ENCODE results near the gene FRK.
"Not testable (repeated sequence)": the region's sequence is repeated elsewhere in the genome, so short reads cannot be mapped to it uniquely, and the experiment has no call there.

FRK gene, protein sequence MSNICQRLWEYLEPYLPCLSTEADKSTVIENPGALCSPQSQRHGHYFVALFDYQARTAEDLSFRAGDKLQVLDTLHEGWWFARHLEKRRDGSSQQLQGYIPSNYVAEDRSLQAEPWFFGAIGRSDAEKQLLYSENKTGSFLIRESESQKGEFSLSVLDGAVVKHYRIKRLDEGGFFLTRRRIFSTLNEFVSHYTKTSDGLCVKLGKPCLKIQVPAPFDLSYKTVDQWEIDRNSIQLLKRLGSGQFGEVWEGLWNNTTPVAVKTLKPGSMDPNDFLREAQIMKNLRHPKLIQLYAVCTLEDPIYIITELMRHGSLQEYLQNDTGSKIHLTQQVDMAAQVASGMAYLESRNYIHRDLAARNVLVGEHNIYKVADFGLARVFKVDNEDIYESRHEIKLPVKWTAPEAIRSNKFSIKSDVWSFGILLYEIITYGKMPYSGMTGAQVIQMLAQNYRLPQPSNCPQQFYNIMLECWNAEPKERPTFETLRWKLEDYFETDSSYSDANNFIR

DNA sequence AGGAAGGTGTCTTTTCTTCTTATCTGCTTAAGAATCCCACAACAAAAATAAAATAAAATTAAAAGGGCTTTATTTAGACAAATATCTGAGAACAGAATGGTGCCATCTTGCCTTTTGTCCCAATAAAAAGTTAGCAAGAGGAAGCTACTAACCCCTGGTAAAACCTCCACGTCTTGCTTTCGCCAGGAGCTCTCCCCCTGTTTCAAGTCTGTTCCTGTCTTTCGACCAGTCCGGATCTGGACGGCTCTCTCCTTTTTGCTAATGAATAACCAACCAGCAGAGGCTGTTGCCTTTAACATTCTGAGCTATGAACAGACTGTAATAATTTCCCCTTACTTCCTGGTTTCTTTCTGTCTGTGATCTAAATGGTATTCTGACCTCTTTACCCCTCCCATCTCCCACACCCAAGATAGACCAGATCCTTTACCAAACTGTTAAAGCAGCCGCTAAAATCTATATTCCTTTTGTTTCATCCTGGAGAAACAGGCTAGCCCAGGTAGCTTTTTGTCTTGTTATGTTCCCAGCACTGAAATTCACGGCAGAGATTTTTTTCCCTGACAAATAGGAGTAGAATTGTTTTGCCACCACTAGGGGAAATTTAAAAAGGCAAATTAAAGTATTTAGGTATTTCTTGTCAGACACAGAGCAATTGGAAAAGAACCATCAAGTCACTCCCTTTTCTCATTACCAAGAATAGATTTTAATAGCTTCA lies at the start of gene FRK:
Gene FRK, minus strand, starts transcription at position 320 of the 712 bp plus-strand sequence. CDS start 580 bp downstream, outside the sequence.
- DNase-seq (ENCODE audit: low read depth) = no peak

DNA sequence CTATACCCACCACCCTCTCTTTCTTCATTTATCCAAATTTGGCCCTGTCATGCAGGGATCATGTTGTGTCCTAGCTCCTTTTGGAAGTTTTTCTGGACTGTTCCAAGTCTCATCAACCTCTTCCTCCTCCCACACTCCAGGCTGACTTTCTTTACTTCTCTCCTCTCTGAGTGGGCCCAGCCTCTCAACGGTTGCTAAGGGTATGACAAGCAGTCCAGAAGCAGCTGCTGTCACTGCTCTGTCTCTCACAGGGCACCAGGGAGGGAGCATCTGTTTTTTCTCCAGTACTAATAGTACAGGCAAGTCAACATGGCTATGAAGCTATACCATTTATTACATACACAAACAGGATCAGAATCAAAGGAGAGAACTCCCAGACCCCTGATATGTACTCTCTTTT lies 48.1 kb upstream of the FRK start:
- no peak for DNase-seq (ENCODE audit: low read depth)

DNA sequence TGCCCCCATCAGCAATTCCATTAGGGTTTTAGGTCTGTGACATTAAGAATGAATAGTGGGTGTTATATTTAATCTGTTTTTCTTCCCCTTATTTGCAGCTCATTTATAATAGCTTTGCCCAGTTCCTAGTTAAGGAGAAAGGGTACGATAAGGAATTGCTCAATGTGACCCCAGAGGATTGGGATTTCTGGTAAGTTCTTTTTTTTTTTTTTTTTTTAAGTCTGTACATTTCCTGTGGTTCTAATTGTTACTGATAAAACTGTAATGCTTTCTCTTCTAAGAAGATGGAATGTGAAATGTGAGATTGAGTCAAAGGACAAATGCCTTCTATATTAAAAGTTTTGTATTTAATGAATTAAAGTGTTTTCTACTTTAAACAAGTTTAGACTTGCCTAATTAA lies 45.5 kb upstream of the FRK start:
- no peak for DNase-seq (ENCODE audit: low read depth)

DNA sequence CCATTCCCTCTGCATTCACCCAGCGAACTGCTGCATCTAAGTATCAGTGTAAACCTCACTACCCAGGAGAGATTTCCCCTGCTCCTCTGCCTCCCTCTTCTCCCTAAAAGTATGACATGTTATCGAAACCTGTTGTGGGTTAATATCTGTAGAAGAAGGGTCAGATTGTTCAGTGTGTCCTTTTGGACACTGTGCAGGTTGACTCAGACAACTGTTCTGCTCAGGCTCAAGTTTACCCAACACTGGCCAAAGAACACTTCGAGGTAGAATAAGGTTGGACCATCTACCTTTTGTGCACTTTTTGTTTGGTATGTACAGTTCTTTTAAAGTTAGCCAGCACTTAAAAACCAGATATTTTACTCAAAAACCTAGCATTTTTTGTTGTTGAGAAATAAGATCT lies 44.6 kb upstream of the FRK start:
- DNase-seq (ENCODE audit: low read depth) = no peak

DNA sequence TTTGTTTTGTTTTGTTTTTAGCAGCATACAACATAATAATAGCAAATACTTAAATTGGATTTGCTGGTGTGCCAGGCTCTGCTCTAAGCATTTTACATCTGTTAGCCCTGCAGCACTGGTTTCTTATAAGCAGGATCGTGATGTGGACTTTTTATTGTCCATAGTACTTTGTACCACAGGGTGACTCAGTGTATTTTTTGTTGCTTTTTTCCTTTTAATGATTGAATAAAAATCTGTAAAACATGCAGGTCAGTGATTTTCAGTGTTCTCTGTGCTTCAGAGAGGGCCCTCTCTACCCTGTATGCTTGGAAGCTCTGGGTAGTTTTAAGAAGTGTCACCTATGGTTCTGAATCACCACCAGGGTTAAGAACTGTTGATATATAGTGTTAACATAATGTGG lies 43.9 kb upstream of the FRK start:
- DNase-seq (ENCODE audit: low read depth) = no peak

DNA sequence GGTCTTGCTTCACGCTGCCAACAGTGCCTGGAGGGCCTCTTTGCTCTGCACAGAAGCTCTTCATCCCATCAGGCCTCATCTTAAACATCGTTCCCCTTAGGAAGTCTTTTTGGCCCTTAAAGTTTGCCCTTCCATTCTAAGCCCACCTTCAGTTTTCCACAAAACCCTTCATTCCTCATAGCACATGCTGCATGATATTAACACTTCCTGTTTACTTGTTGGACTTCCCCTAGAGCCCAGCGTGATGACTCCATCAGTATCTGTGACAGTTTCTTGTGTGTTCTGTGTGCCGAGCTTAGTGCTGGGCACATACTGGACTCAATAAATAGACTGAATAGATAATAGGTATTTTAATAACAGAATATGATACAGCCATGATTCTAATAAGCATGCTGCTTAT lies 42.2 kb upstream of the FRK start:
- no peak for DNase-seq (ENCODE audit: low read depth)

DNA sequence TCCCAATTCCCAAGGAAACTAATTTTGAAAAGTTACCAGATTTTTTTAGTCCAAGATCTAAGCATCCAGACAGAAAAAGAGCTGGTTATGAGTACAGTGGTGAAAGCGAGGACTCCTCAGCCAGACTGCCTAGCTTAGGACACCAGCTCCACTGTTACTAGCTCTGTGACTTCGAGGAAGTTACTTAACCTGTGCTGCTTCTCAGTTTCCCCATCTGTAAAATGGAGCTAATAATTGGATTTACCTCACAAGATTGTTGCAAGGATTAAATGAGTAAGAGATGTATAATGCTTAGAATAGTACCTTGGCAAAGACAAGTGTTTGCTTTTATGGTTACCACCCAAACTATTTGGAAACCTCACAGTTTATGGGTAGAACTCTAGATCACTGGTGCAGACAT lies 41.1 kb upstream of the FRK start:
- DNase-seq (ENCODE audit: low read depth) = no peak

DNA sequence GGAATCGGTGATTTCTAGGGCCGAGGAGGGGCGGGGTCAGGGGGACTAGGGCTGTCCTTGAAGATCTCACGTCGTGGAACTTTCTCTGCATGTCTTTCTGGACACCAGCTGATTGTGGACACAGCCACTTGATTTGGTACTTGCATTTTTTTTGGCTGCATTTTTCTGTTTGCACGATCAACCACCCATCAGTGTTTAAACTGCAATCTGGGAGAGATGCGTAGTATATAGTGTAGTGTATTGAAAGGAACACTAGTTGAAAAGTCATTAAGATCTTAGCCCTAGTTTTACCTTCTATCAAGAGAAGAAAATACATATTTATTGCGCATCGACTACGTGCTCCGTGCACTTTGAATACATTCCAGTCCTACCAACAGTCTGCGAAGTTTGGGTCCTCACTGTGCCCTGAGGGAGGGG lies 40.6 kb upstream of the FRK start:
- no peak for DNase-seq (ENCODE audit: low read depth)

DNA sequence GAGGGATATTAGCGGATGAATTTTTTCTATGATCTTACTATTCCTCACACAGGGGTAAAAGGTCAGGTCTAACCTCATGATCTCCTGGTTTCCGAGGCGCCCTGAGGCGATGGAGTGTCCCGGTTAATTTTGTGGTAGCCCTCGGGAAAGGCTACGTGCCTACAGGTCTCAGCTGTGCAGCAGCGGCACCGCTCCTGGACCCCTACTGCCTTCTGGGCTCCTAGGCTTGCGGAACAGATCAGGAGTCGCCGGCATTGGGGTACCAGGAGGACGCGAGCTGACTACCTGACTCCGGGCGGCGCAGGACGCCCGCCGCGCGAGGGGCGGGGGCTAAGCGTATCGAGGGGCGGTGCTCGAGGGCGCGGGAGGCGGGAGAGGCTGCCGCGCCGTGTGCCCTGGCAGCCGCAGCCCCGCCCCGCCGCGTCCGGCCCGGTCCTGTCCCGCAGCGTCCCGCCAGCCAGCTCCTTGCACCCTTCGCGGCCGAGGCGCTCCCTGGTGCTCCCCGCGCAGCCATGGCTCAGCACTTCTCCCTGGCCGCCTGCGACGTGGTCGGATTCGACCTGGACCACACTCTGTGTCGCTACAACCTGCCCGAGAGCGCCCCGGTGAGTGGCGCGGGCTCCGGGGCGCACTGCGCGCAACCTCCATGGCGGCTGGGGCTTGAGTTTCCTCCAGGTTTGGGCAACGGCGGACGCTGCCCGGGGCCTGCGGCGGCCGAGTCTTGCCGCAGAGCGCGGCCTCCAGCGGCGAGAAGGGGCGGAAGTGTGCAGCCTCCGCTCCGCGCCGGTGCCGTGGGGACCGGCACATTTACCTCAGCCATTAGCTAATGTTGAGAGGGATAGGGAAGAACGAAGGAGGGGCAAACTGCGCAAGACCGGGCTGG lies 40.0 kb upstream of the FRK start, which contains the start of gene NT5DC1:
Gene NT5DC1, plus strand, starts transcription at position 435 of the 883 bp plus-strand sequence. Its CDS starts 78 bp downstream, at position 513.
- peak; percentile 71 for DNase-seq (ENCODE audit: low read depth)

DNA sequence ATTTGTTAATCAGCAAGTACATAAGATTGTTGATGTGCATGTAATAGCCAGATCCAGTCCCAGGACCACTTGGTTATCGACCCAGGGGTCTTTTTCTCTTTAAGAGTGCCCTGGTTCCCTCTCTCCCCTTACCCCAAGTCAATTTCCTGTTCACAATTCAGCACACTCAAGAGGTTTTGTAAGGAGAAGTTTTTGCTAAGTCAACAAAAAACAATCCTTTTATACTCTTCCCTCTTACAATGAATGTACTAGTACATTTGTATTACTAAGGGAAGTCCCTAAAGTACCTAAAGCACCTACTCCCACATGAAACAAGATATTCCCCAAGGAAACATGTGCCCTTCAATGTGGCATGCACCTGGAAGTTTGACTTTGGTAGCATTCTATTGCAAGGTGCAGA lies 38.3 kb upstream of the FRK start:
- no peak for DNase-seq (ENCODE audit: low read depth)

DNA sequence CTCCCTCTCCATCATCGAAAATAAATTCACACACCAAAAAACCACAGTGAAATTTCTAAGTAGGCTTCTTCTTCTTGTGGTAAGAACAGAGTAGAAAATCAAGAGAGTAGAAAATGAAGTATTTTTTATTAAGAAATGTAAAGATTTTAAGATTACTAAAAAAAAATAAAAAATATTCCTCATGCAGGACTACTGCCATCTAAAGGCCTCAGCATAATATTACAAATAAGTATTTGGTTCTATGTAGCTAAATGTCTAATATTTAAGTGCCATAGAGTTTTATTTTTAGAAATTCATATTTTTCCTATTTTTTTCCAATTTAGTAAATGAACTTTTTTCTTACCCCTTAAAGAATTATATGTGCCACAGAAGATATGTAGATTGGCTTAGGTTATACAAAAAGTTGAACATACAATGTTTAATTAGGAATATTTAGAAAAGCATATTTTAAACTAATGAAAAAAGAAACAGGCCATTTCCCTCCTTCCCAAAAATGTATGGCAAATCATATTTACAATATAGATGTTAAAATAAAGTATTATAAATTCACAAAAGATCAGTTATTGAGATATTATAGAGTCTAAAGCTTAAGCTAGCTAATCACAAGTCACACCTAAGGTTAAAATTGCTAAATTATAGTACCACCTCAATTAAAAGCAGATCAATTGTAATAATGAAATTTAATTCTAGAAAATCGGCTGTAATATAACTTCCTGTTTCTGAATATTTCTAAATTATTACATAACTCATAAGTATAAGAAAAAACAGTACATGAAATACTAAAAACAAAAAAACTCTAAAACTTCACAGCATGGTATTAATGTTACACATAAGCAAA lies 36.5 kb upstream of the FRK start:
- DNase-seq (ENCODE audit: low read depth) = no peak

DNA sequence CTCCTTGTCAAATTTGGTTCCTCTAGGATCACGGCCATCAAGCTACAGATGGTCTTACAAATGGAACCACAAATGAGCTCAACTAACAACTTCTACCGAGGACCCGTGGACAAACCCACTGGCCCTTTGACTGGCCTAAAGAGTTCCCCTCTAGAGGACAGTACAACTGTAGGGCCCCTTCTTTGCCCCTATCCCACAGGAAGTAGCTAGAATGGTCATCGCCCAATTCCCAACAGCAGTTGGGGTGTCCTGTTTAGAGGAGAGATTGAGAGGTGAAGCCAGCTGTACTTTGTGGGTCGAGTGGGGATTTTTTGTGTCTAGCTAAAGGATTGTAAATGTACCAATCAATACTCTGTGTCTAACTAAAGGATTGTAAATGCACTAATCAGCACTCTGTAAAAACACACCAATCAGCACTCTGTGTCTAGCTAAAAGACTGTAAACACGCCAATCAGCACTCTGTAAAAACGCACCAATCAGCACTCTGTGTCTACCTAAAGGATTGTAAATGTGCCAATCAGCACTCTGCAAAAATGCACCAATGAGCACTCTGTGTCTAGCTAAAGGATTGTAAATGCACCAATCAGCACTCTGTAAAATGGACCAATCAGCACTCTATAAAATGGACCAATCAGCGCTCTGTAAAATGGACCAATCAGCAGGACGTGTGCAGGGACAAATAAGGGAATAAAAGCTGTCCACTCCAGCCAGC lies 35.5 kb upstream of the FRK start:
- DNase-seq (ENCODE audit: low read depth) = not testable (repeated sequence)

DNA sequence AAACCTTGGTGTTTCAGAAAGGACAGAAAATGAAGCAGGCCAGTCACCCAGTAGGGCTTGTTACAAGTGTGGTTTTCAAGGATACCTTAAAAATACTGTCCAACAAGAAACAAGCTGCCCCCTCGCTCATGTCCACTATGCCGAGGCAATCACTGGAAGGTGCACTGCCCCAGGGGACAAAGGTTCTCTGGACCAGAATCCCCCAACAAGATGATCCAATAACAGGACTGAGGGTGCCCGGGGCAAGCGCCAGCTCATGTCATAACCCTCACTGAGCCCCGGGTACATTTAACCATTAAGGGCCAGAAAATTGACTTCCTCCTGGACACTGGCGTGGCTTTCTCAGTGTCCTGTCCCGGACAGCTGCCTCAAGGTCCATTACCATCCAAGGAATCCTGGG lies 33.4 kb upstream of the FRK start:
- DNase-seq (ENCODE audit: low read depth) = no peak

DNA sequence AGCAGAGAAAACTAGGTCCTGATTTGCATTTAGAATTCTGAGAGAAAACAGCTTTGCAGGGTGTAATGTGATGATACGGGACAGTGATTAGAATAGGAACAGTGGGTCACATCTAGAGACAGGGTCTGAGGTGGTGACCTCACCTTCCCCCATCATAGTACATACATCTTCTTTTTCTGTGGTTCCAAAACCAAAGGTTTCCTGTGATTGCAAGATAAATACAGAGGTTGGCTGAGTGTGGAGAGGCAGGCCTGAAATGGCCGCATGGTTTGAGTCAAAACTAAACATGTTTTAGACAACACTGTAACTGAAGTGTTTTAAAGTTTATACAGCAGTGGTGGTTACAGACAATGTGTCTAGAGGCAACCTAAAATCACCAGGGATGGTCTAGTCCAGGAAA lies 29.6 kb upstream of the FRK start:
- no peak for DNase-seq (ENCODE audit: low read depth)

DNA sequence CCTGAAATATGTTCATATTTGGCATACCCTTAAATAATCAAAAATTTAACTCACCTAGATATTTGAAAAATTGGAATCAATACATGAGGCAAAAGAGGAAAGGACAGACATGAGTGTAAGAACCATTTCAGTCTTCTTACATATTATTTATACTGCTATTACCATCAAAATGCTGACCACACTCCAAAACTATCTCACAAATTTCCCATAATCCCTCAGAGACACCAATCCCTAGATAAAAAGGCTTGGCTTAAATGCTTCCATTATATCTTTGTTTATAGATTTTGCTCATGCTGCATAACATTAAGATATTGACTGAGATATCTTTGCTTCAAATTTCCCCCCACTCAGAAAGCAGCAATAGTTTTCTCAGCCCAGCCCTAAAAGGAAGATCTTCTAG lies 28.3 kb upstream of the FRK start:
- no peak for DNase-seq (ENCODE audit: low read depth)

DNA sequence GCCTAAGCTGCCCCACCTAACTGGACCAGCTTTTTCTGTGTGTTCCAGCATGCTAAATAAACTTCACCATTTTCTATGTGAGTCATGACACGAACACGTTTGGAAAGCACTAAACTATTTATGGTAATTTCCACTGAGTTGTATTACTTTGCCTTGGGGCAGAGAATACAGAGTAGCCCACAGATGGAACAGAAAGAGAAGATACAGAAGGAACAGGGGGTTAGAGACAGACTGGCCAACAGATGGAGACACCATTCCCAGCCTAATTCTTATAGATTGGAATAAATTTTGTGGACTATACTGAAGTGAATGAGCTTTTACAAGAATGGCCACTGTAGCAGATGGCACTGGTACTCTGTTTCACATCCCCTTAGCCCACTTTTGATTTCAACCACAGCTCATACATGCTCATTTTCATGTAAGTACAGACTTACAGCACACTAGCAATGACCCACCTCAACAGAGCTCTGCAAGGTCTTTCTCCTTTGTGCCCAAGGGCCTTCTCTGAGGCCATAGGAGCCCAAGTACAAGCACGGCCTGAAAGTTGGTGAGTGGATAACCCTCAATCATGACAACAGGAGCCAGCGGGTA lies 26.8 kb upstream of the FRK start:
- DNase-seq (ENCODE audit: low read depth) = no peak

DNA sequence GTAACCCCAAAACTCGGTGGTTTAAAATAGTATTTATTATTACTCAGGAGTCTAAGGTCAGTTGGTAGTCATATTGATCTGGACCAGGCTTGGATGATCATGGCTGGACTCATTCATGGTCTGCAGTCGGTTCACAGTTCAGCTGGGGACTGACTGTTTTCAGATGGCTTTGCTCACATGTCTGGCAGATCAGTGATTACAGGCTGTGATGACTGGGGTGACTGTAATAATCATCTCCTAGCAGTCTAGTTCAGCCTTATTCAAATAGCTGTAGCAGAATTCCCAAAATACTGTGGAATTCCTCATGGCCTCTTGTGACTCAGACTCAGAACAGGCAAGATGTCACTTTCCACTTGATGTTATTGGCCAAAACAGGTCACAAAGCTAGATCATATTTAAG lies 23.6 kb upstream of the FRK start:
- DNase-seq (ENCODE audit: low read depth) = no peak

DNA sequence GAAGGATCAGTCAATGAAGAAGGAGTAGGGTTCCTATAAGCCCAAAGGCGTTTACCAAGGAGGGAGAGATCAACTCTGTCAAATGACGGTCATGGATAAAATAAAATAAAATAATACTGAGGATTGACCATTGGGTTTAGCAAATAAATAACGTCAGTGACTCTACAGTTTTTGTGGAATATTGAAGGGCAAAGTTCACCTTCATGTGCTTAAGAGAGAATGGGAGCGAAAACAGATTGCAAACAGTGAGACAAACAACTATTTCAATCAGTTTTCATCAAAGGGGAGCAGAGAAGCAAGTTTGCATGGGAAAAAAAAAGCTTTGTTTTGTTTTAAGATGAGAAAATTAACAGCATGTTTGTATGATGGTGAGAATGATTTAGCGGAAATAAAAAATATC lies 22.4 kb upstream of the FRK start:
- DNase-seq (ENCODE audit: low read depth) = no peak

DNA sequence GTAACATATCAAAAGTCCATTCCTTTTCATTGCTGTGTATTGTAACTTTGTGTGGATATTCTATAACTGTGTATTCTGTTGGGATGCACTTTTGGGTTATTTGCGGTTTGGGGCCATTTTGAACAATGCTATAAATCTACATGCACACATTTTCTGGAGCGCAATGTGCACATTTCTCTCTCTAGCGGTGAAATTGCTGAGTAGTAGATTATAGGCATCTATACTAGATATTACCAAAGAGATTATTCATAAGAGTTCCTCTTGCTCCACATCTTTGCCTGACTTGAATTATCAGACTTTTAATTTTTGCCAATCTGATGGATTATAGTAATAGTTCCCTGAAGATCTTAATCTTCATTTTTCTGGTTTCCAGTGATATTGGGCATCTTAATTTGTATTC lies 18.3 kb upstream of the FRK start:
- no peak for DNase-seq (ENCODE audit: low read depth)

DNA sequence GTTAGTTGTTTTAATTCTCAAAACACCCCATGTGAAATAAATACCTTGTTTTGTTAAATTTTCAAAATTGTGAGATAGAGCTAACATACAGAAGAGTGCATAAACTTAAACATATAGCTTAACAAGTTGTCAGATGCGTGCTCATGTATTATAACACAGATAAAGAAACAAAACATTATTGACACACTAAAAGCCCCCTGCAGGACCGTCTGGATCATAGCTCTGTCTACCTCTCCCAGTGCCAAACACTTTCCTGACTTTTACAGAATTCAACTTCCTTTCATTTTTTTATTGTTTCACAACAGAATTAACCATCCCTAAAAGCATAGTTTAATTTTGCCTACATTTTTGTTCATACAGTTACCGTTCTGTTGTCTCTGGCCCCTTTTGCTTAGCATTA lies 17.8 kb upstream of the FRK start:
- DNase-seq (ENCODE audit: low read depth) = no peak

Measured in T-helper 22 cell (primary cell).